ENCODE data around the gene HOMER1.

The HOMER1 gene, protein sequence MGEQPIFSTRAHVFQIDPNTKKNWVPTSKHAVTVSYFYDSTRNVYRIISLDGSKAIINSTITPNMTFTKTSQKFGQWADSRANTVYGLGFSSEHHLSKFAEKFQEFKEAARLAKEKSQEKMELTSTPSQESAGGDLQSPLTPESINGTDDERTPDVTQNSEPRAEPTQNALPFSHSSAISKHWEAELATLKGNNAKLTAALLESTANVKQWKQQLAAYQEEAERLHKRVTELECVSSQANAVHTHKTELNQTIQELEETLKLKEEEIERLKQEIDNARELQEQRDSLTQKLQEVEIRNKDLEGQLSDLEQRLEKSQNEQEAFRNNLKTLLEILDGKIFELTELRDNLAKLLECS

DNA sequence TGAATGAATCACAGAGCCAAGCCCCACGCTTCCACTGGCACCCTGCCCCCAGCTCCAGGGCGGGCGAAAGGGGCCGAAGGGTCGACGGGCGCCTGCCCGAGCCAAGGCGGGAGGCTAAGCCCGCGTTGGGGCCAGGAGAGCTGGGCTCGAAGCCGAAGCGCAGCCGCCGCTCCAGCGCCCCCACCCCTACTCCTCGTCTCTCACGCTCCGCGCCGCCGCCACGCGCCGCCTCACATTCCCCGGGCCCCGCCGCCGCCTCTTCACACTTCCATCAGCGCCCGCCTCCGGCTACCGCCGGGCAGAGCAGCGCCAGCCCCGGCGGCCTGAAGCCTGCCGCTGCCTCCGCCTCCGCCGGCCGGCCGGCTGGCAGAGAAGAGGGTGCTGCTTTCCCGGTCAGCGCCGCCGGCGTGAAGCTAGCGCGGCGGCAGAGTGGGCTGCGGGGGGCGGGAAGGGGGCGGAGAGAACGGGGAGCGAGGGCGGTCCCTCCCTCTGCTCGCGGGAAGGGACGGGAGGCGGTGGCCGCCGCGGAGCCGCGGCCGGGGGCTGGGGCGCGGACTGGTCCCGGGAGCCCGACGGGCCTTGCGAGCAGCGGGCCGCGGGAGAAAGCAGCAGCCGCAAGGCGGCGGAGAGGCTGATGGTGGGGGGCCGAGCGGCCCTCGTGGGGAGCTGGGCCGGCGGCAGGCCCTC is at the start of gene HOMER1:
Gene HOMER1 (minus strand): TSS at position 431 of the 687 bp plus-strand sequence. CDS start 1,360 bp downstream, outside the sequence.
- peak; percentile 47 to 79 for DNase-seq (ENCODE audit: low read depth in 2 of 2)

DNA sequence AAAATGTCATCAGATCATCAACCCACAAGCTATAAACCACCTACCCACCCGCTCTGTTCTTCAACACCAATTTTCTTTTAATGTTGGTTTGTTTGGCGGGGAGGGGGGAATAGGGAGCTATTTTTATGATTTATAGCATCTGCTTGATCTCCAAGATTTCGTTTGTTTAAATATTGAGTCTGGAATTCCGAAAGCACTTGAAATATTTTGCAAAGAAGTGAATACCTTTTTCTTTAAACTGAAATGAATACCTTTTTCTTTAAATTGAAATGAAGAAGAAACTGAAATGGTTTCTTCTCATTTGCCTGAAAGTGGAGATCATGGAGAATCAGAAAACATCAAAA is 49.3 kb upstream of the HOMER1 start:
- DNase-seq (ENCODE audit: low read depth in 2 of 2), result no peak

DNA sequence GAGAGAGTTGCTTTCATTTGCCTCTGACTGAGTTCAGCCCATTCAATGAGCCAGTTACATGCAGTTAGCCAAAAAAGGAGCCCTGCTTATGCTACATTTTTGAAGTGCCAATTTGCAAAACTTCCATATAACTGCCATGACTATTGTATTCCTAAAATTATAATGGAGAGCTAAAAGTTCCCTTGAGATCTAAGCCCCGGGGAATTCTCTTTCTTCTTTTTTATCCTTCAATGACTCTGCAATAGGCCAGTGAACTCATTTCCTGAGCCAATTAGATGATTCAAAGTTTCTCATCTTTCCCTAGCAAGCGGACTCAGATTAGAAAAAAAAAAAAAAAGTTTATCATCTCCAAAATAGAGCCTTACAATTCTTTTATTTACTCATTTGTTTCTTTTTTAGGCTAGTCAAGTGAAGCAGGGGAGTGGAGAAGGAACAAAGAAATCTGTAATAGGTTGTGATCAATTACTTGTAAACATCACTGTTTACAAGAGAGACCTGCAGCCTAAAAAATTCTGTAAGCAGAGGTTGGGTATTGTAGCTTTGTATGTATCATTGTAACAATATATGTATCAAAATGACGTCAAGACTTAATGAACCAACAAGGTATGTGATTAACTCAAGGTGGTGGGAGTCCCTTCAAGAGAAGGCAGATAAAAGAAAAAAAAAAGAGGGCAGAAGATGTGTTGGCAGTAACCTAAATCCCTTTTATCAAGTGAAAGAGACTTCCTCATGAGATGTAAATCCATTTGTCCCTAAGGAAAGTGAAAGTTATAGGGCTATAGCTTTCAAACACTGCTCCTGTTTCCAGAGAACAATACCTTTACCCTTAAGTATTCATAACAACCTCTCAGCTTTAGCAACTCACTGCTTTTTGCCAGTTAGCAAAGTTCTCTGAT is 48.7 kb upstream of the HOMER1 start:
- no peak for DNase-seq (ENCODE audit: low read depth in 2 of 2)

DNA sequence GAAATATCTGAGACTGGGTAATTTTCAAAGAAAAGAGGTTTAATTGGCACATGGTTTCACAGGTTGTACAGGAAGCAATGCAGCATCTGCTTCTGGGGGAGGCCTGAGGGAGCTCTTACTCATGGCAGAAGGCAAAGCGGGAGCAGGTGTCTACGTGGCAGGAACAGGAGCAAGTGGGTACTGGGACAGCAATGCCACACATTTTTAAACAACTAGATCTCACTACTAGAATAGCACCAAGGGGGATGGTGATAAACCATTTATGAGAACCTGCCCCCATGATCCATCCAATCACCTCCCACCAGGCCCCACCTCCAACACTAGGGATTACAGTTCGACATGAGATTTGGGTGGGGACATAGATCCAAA is 47.6 kb upstream of the HOMER1 start:
- DNase-seq (ENCODE audit: low read depth in 2 of 2), result no peak

DNA sequence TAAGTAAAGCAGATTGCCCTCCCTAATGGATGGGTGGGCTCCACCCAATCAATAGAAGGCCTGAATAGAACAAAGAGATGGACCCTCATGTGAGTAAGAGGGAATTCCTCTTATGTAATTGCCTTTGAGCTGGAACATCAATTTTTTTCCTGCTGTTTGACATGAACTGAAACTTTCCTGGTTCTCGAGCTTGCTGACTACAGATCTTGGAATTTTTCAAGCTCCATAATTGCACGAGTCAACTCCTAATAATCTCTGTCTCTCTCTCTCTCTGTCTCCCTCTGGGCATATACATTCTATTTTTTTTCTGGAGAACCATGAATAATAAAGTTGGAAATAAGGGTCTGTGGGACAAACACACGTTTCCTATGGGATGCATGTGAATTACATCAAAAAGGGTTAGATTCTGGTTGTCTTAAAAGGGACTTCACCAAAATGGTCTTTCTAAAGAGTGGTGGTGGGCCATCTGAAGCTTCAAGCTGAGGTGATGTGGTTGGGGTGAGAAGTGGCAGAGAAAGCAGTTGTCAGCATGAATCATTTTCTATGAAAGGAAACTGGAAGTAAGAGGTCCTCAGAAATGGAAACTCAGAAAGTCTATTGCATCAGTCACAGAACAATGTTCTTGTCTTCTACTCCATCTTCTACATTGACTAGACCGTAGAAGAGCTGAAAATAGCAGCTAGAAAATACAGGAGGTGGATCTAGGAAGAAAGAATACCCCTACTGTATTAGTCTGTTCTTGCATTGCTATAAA is 47.0 kb upstream of the HOMER1 start:
- no peak for DNase-seq (ENCODE audit: low read depth in 2 of 2)

GRCh38 chr5:79555418-79555817 is 41.5 kb upstream of the HOMER1 start:
- no peak for DNase-seq (ENCODE audit: low read depth in 2 of 2)

DNA sequence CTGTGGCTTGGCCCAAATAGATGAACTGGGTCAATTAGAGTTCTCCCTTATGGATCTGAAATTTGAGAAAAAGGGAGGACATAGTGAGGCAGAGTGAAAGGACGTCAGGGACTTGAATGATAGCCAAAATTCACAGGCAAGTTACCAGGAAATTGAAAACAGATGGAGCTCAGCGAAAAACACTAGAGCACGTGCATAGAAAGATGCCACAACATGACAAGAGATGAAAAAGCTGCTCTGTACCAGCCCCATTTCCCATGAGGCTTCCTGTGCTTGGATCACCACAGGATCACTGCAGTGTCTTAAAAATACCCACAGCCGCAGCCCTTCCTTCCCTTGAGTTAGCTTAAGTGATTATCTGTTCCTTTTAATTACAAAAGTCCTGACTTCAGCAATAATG is 39.0 kb upstream of the HOMER1 start:
- no peak for DNase-seq (ENCODE audit: low read depth in 2 of 2)

DNA sequence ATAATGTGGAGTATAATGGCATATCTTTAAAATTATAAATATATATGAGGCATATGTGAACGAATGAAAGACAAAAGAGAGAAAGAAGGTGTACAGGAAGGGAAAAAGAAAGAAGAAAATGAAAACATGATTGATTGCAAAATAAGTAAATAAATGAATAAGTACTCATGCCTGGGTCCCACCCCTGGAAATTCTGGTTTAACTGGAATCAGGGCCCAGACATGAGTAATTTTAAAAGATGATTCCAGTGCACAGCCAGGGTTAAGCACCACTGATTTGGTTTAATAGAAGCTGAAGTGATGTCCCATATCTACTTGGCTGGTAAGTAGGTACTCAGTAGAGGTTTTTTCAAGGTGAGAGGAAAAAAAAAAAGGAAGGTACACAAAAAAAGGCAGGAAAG is 34.0 kb upstream of the HOMER1 start:
- no peak for DNase-seq (ENCODE audit: low read depth in 2 of 2)

- no peak for DNase-seq (ENCODE audit: low read depth in 2 of 2)
Measured at GRCh38 chr5:79547429-79547822, 33.5 kb upstream of the HOMER1 start.

GRCh38 chr5:79546782-79547428 is 33.0 kb upstream of the HOMER1 start:
- no peak for DNase-seq (ENCODE audit: low read depth in 2 of 2)

DNA sequence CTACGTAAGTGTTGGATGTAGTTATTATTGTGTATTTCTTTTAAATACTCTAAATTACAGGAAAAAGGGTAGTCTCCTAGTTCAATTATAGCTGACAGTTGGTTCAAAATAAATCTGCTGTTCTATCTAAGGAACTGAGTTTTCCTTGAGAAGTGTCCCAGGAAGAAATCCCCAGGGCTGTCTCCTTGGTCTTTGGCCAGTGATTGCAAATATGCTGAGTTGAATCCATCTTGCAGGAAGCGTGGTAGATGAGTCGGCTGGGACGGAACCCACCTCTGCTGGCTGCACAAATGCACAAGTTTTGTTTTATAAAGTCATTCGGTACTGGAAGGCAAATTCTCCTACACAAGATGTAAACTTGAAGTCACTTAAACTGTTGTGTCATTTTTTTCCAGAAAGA is 30.2 kb upstream of the HOMER1 start:
- no peak for DNase-seq (ENCODE audit: low read depth in 2 of 2)

DNA sequence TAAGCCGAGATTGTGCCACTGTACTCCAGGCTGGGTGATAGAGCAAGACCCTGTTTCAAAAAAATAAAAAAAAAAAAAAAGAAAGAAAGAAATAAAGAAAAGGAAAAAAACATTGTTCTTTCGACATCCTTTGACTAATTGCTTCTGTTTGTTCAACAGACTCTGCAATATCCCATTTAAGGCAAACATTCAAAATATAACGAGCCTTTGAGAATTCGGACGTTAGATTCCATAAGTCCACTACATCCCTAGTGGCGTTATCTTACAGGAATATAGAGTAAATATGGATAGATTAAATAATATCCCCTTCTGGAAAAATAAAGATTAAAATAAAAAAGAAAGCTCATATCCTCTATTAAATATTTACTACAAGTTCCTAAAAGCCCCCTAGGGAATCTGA is 27.0 kb upstream of the HOMER1 start:
- no peak for DNase-seq (ENCODE audit: low read depth in 2 of 2)

- DNase-seq (ENCODE audit: low read depth in 2 of 2), result no peak
Measured at GRCh38 chr5:79536193-79536906, 22.4 kb upstream of the HOMER1 start.

- no peak for DNase-seq (ENCODE audit: low read depth in 2 of 2)
Measured at GRCh38 chr5:79535477-79536192, 21.7 kb upstream of the HOMER1 start.

DNA sequence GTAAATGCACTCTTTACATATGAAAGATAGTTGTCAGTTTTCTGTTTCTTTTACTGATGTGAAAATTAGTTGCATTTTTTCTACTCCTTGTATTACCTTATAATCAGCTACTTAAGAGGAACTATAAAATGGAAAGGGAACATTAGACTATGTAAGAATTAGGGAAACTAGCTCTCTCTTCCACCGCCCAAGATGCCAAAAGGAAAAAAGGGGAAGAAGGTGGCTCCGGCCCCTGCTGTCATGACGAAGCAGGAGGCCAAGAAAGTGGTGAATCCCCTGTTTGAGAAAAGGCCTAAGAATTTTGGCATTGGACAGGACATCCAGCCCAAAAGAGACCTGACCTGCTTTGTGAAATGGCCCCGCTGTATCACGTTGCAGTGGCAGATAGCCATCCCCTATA is 15.2 kb upstream of the HOMER1 start:
- no peak for DNase-seq (ENCODE audit: low read depth in 2 of 2)

DNA sequence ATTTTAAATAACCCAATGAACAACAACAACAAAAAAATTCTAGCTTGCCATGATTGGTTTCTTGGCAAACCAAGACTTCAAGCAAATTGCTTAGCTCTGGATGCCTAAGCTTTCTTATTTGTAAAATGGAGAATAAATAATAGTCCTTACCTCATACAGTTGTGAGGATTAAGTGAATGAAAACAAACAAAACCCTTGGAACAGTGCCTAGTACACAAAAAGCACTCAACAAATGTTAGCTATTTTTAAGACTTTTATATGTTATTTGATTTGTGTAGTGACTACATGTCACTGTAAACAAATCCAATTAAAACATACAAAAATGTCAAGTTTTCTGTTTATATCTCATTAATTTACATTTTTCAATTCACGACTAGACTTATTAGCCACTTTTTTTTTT is 13.5 kb upstream of the HOMER1 start:
- no peak for DNase-seq (ENCODE audit: low read depth in 2 of 2)

DNA sequence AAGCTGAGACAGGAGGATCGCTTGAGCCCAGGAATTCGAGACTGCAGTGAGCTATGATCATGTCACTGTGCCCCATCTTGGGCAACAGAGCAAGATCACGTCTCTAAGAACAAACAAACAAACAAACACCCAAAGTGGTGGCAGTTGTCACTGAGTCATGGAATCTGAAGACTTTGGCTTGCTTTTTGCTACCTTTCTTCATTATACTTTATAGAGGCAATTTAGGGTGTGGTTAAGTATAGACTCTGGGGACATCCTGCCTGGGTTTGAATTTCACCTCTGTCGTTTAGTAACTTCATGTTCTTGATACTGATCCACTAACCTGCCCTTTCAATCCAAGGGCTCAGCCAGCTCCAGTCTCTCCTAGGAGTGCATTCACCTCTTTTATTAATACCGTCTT is 13.0 kb upstream of the HOMER1 start:
- DNase-seq (ENCODE audit: low read depth in 2 of 2), result no peak

GRCh38 chr5:79526493-79526892 is 12.6 kb upstream of the HOMER1 start:
- no peak for DNase-seq (ENCODE audit: low read depth in 2 of 2)

GRCh38 chr5:79521156-79521555 is 7.2 kb upstream of the HOMER1 start:
- DNase-seq (ENCODE audit: low read depth in 2 of 2), result no peak

- DNase-seq (ENCODE audit: low read depth in 2 of 2), result no peak
Measured at GRCh38 chr5:79518718-79519117, 4.8 kb upstream of the HOMER1 start.

Data from stimulated activated CD8-positive, alpha-beta memory T cell treated with anti-CD3 and anti-CD28 coated beads, Interleukin-7, amount 100 ng/mL, for 4 hours (primary cell).